Measurements from ENCODE around the gene CCDC157.

CCDC157 gene

GRCh38 chr22:30425616-30426387, 69.0 kb downstream of the CCDC157 start, which contains the start of gene MTFP1:
TSS of gene MTFP1 (plus strand) at chr22:30425768. CDS start at chr22:30425880, 112 bp downstream.
- DNase-seq (ENCODE audit: low read depth): no peak
- peak within 1 kb of the TSS; percentile 65 for H3K4me3 ChIP-seq (ENCODE audit: low read depth, low read length)
